ENCODE data around the gene HOXB6. TPM values are rescaled to one million over a fixed set of nuclear protein-coding genes. Genes with fewer than 3 reads are reported as not detected.

Gene HOXB6
- total RNA-seq, 1 experiment from 2014 or later = 196 TPM

GRCh38 chr17:48639136-48639535 lies 34.4 kb upstream of the HOXB6 start:
- CTCF ChIA-PET = no interaction called here
- ATAC-seq = peak; percentile 19; the same call in 1 of the 2 replicates
- no TSS peak for BruUV-seq (replicated peaks)

More at GRCh38 chr17:48639136-48639535, 34.4 kb upstream of the HOXB6 start:
- no peak for DNase-seq (ENCODE audit: low read depth, low spot score)
- intact Hi-C loops (cut with micrococcal nuclease; ENCODE audit: unreplicated experiment) = no loop called here
- TF ChIP-seq CTCF (IDR thresholded peaks at IDR 0.05) = no peak
- no peak for TF ChIP-seq SIN3A (IDR thresholded peaks at IDR 0.05; ENCODE audit: borderline replicate concordance, insufficient read depth, low read depth, low read length)
- TF ChIP-seq REST (IDR thresholded peaks at IDR 0.05; ENCODE audit: insufficient read depth in 1 of 2, low read depth in 2 of 2, low read length in 1 of 2) = no peak
- TF ChIP-seq TCF7L2 (IDR thresholded peaks at IDR 0.05; ENCODE audit: low read depth, low read length) = no peak
- TF ChIP-seq POLR2AphosphoS5 (IDR thresholded peaks at IDR 0.05; ENCODE audit: low read depth, low read length) = no peak
- in situ Hi-C loops (cut with HindIII; ENCODE audit: low pct_unique_long_range_greater_than_20kb, low sequenced_read_pairs) = no loop called here
- Histone ChIP-seq H3K36me3 (ENCODE audit: control insufficient read depth, insufficient read depth, low read length) (peaks cover 9% of the 10 kb centered on the region; the same call in 1 of the 2 replicates), H3K4me3 (ENCODE audit: low read depth in 2 of 2, low read length in 2 of 2) (no peak overlapping the region), H3K27ac (ENCODE audit: low read length) (peak overlapping the region; percentile 4; the same call in 1 of the 2 replicates), H3K4me1 (ENCODE audit: control insufficient read depth, insufficient read depth, low read length) (peaks cover 39% of the 10 kb centered on the region), H3K27me3 (ENCODE audit: control insufficient read depth, insufficient read depth, low read length) (no peaks in the 10 kb centered on the region), H3K9me3 (ENCODE audit: control insufficient read depth, insufficient read depth, low read depth, low read length) (no peaks in the 10 kb centered on the region)
- POLR2A ChIA-PET = no interaction called here
